ENCODE results near the gene ITGAX. TPM values are rescaled to one million over a fixed set of nuclear protein-coding genes. Genes with fewer than 3 reads are reported as not detected.

Gene ITGAX
- total RNA-seq, 1 donor from 2014 or later: not detected

DNA sequence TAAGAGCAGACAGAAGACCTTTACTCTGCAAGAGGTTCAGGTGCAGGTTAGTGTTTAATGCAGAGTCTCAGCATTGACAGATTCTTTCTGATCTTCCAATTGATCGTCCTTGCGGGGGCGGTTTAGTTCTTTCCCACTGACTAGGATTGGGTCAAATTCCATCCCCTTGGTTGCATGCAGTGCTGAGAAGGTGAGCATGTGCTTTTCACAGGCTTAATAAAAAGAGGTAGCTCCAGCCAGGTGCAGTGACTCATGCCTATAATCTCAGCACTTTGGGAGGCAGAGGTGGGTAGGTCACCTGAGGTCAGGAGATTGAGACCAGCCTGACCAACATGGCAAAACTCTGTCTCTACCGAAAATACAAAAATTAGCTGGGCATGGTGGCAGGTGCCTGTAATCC is 30.7 kb downstream of the ITGAX start:
- Mint-ChIP-seq H3K36me3 (ENCODE audit: unreplicated experiment) (no peaks in the 10 kb centered on the region), H3K4me1 (ENCODE audit: unreplicated experiment) (no peaks in the 10 kb centered on the region), H3K27ac (ENCODE audit: unreplicated experiment) (no peak overlapping the region), H3K4me3 (ENCODE audit: unreplicated experiment) (no peak overlapping the region), H3K9me3 (ENCODE audit: unreplicated experiment) (no peaks in the 10 kb centered on the region), H3K27me3 (ENCODE audit: unreplicated experiment) (peaks cover 10% of the 10 kb centered on the region)
- DNase-seq (ENCODE audit: extremely low spot score, unreplicated experiment): no peak
- TF ChIP-seq CTCF (IDR thresholded peaks at IDR 0.05): no peak

DNA sequence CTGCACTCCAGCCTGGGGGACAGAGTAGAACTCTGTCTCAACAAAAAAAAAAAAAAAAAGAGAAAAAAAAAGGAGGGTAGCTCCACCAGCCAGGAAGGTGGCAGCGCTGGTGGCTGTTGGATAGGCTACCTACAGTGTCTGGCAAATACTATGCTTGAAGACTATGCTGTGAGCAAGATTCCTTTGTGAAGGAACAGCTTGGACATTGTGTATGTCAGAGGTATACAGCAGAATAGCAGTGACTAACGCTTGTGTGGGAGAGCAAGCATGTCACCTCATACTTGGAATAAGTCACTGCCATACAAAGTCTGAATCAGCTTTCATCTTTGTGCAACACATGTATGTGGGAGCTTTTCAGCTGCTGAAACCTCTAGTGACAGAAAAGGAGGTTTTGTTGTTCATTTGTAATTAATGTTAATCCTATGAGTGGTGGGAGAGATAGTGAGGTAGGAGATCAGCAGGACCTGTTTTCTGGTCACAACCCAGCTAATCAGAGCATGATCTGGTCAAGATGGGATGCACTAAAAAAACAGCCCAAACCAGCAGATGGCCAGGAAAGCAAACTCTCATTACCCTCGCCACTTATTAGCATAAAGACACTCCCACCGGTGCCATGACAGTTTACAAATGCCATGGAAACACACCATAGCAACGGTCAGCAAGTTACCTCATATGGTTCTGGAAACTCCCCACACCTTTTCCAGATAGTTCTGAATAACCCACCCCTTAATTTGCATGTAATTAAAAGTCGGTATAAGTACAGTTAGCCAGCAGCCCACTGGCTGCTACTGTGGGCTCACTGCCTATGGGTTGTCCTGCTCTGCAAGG is 31.4 kb downstream of the ITGAX start:
- TF ChIP-seq CTCF (IDR thresholded peaks at IDR 0.05): no peak
- H3K36me3 Mint-ChIP-seq (ENCODE audit: unreplicated experiment): no peaks in the 10 kb centered on the region
- no peaks in the 10 kb centered on the region for H3K9me3 Mint-ChIP-seq (ENCODE audit: unreplicated experiment)
- H3K4me3 Mint-ChIP-seq (ENCODE audit: unreplicated experiment): no peak overlapping the region
- no peaks in the 10 kb centered on the region for H3K4me1 Mint-ChIP-seq (ENCODE audit: unreplicated experiment)
- no peak for DNase-seq (ENCODE audit: extremely low spot score, unreplicated experiment)
- H3K27ac Mint-ChIP-seq (ENCODE audit: unreplicated experiment): no peak overlapping the region
- peaks cover 12% of the 10 kb centered on the region for H3K27me3 Mint-ChIP-seq (ENCODE audit: unreplicated experiment)

GRCh38 chr16:31388535-31388934 is 33.6 kb downstream of the ITGAX start:
- H3K27me3 Mint-ChIP-seq (ENCODE audit: unreplicated experiment): peaks cover 8% of the 10 kb centered on the region
- H3K4me1 Mint-ChIP-seq (ENCODE audit: unreplicated experiment): no peaks in the 10 kb centered on the region
- no peaks in the 10 kb centered on the region for H3K36me3 Mint-ChIP-seq (ENCODE audit: unreplicated experiment)
- no peak overlapping the region for H3K4me3 Mint-ChIP-seq (ENCODE audit: unreplicated experiment)
- no peak overlapping the region for H3K27ac Mint-ChIP-seq (ENCODE audit: unreplicated experiment)
- no peak for TF ChIP-seq CTCF (IDR thresholded peaks at IDR 0.05)
- no peaks in the 10 kb centered on the region for H3K9me3 Mint-ChIP-seq (ENCODE audit: unreplicated experiment)
- no peak for DNase-seq (ENCODE audit: extremely low spot score, unreplicated experiment)

GRCh38 chr16:31390504-31391041 is 35.6 kb downstream of the ITGAX start:
- Mint-ChIP-seq H3K4me1 (ENCODE audit: unreplicated experiment) (no peaks in the 10 kb centered on the region), H3K27me3 (ENCODE audit: unreplicated experiment) (peaks cover 8% of the 10 kb centered on the region), H3K36me3 (ENCODE audit: unreplicated experiment) (no peaks in the 10 kb centered on the region), H3K27ac (ENCODE audit: unreplicated experiment) (no peak overlapping the region), H3K4me3 (ENCODE audit: unreplicated experiment) (no peak overlapping the region), H3K9me3 (ENCODE audit: unreplicated experiment) (no peaks in the 10 kb centered on the region)
- TF ChIP-seq CTCF (IDR thresholded peaks at IDR 0.05): no peak
- DNase-seq (ENCODE audit: extremely low spot score, unreplicated experiment): no peak

DNA sequence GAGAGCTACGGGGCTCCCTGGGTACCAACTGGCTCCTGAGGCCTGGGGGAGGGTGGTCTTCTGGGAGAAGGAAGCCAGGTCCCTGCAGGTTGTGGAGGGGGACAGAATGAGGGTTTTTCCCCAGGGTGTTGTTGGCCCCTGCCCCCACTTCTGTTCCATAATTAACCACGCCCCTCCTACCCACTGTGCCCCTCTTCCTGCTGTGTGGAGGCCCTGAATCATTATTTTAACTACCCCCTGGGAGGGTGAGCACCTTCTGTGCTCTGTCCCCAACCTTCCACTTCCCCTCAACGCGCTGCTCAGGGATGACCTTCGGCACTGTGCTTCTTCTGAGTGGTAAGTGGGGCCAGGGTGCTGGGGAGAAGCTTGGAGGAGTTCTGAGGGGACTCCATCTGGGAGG is 38.1 kb downstream of the ITGAX start, which contains the start of gene ITGAD:
ITGAD (plus strand) TSS at position 280 of the 400 bp plus-strand sequence; CDS start at position 306, 26 bp downstream.
- TF ChIP-seq CTCF (IDR thresholded peaks at IDR 0.05): no peak

More for the DNA sequence above, 38.1 kb downstream of the ITGAX start, which contains the start of gene ITGAD:
- no peaks in the 10 kb centered on the region for H3K9me3 Mint-ChIP-seq (ENCODE audit: unreplicated experiment)
- H3K27me3 Mint-ChIP-seq (ENCODE audit: unreplicated experiment): peaks cover 3% of the 10 kb centered on the region
- DNase-seq (ENCODE audit: extremely low spot score, unreplicated experiment): no peak
- H3K4me3 Mint-ChIP-seq (ENCODE audit: unreplicated experiment): no peak within 1 kb of the TSS
- H3K4me1 Mint-ChIP-seq (ENCODE audit: unreplicated experiment): no peaks in the 10 kb centered on the region
- H3K36me3 Mint-ChIP-seq (ENCODE audit: unreplicated experiment): no peaks in the 10 kb centered on the region
- no peak within 1 kb of the TSS for H3K27ac Mint-ChIP-seq (ENCODE audit: unreplicated experiment)
